SK-N-SH treated with all-trans-retinoic acid at 6 μM for 48 hours (cell line): ENCODE data around the gene GALNT6.

ENCODE experiments used
- CREB5 ChIP-seq: fragments of 250-450 bp; sonication (Bioruptor Pico); IDR thresholded peaks from 2 replicates; pipeline ENCODE4 v1.5.1; 2020; ENCODE audit warnings: low read depth, mild to moderate bottlenecking, moderate library complexity
- CSDC2 ChIP-seq: fragments of 250-450 bp; sonication (Bioruptor Pico); IDR thresholded peaks from 2 replicates; pipeline ENCODE4 v1.5.0; 2020; ENCODE audit warnings: mild to moderate bottlenecking, moderate library complexity
- PATZ1 ChIP-seq: fragments of 250-450 bp; sonication (Bioruptor Pico); IDR thresholded peaks from 2 replicates; pipeline ENCODE4 v1.8.0; 2020; ENCODE audit warnings: mild to moderate bottlenecking, moderate library complexity, borderline replicate concordance
- POU6F1 ChIP-seq: fragments of 250-450 bp; sonication (Bioruptor Pico); IDR thresholded peaks from 2 replicates; pipeline ENCODE4 v1.8.0; 2021; ENCODE audit warnings: low read depth, mild to moderate bottlenecking, moderate library complexity, borderline replicate concordance
- ZNF70 ChIP-seq: fragments of 450-650 bp; formaldehyde crosslinking; IDR thresholded peaks from 2 replicates; pipeline ENCODE4 v1.5.0; 2020; ENCODE audit warnings: mild to moderate bottlenecking, moderate library complexity

GRCh38 chr12:51386351-51386750 is 4.9 kb downstream of the GALNT6 start:
- no peak for TF ChIP-seq CREB5 (CRISPR knock-in tag)
- no peak for TF ChIP-seq POU6F1 (CRISPR knock-in tag)
- TF ChIP-seq PATZ1 = no peak
- TF ChIP-seq CSDC2 (CRISPR knock-in tag) = no peak
- no peak for TF ChIP-seq ZNF70 (CRISPR knock-in tag)
